ENCODE measurements around the gene FKBP3.
A peak's percentile ranks its signal among the peaks of the same experiment; 100 is the strongest.

FKBP3 gene

DNA sequence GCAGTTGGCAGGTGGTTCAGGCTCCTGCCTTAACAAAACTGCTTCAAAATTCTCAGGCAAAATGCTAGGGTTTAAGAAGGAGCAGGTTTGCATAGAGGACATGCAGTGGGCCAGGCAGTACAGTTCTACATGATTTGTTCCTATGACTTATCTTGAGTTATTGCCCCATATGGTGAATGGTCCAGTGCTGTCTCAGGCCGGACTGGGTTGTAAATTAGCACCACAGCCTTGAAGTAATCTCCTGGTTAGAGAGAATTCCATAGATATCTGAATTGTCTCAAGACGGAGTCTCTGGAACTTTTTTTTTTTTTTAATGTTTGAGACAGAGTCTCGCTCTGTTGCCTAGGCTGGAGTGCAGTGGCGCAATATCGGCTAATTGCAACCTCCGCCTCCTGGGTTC is 62.2 kb downstream of the FKBP3 start:
- H3K4me3 ChIP-seq (ENCODE audit: control insufficient read depth, low read depth, low read length): no peak overlapping the region
- DNase-seq (ENCODE audit: low read depth): no peak
- TF ChIP-seq, protein P1, sequence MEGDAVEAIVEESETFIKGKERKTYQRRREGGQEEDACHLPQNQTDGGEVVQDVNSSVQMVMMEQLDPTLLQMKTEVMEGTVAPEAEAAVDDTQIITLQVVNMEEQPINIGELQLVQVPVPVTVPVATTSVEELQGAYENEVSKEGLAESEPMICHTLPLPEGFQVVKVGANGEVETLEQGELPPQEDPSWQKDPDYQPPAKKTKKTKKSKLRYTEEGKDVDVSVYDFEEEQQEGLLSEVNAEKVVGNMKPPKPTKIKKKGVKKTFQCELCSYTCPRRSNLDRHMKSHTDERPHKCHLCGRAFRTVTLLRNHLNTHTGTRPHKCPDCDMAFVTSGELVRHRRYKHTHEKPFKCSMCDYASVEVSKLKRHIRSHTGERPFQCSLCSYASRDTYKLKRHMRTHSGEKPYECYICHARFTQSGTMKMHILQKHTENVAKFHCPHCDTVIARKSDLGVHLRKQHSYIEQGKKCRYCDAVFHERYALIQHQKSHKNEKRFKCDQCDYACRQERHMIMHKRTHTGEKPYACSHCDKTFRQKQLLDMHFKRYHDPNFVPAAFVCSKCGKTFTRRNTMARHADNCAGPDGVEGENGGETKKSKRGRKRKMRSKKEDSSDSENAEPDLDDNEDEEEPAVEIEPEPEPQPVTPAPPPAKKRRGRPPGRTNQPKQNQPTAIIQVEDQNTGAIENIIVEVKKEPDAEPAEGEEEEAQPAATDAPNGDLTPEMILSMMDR (conservative IDR thresholded peaks at IDR 0.05; ENCODE audit: control insufficient read depth, insufficient read depth, low read depth, low read length): no peak

DNA sequence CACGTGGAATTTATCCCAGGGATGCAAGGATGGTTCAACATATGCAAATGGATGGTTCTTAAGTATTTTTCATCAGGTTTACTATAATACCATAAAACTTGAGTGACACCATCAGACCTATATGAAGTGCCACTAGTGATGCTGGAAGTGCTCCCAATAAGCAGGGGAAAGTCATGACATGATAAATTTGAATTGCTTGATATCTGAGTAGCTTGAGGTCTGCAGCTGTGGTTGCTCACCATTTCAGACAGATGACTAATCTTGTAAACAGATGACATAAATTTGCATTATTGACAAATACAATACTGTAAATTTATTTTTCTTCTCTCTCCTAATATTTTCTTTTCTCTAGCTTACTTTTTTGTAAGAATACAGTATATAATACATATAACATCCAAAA is 64.1 kb downstream of the FKBP3 start:
- no peak overlapping the region for H3K4me3 ChIP-seq (ENCODE audit: control insufficient read depth, low read depth, low read length)
- TF ChIP-seq, protein P1 (conservative IDR thresholded peaks at IDR 0.05; ENCODE audit: control insufficient read depth, insufficient read depth, low read depth, low read length): no peak
- DNase-seq (ENCODE audit: low read depth): peak; percentile 43

DNA sequence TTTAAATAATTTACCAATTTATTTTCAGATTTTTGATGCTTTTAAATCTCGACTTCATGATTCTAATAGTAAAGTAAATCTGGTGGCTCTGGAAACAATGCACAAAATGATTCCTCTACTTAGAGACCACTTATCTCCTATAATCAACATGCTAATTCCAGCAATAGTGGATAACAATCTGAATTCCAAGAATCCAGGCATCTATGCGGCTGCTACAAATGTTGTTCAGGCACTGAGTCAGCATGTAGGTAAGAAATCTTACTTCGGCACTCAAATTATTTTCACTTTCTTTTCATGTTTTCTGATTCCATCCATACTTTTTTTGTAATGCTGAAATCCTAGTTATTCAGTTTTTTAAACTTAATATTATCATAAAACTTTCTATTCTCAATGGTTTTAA is 65.9 kb downstream of the FKBP3 start:
- TF ChIP-seq, protein P1 (conservative IDR thresholded peaks at IDR 0.05; ENCODE audit: control insufficient read depth, insufficient read depth, low read depth, low read length): no peak
- no peak overlapping the region for H3K4me3 ChIP-seq (ENCODE audit: control insufficient read depth, low read depth, low read length)
- no peak for DNase-seq (ENCODE audit: low read depth)

DNA sequence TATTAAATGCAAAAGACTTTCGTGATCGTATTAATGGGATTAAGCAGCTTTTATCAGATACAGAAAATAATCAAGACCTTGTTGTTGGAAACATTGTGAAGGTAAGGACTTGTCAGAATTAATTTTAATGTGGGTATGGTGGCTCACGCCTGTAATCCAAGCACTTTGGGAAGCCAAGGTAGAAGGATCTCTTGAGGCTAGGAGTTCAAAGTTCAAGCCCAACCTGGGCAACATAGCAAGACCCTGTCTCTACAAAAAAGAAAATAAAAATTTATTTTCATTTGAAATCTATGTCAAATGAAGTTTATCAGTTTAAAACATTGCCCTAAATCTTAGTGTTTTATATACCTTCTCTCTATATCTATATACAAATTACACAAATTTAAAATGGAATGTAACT is 67.6 kb downstream of the FKBP3 start:
- TF ChIP-seq, protein P1 (conservative IDR thresholded peaks at IDR 0.05; ENCODE audit: control insufficient read depth, insufficient read depth, low read depth, low read length): no peak
- H3K4me3 ChIP-seq (ENCODE audit: control insufficient read depth, low read depth, low read length): no peak overlapping the region
- DNase-seq (ENCODE audit: low read depth): no peak

DNA sequence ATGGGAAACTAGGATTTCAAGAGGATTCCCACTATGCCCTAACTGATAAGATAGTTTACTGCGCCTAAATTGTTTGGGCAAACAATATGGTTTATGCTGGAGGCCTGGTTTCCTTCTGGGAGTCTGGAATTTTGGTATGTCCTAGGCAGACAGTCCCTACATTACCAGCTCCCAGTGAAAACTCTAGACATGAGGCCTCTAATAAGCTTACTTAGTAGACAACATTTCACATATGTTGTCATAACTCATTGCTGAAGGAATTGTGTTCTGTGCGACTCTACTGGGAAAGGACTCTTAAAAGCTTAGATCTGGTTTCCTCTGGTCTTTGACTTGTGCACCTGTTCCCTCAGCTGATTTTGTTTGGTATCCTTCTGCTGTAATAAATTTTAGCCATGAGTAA is 68.3 kb downstream of the FKBP3 start:
- DNase-seq (ENCODE audit: low read depth): no peak
- H3K4me3 ChIP-seq (ENCODE audit: control insufficient read depth, low read depth, low read length): no peak overlapping the region
- TF ChIP-seq, protein P1 (conservative IDR thresholded peaks at IDR 0.05; ENCODE audit: control insufficient read depth, insufficient read depth, low read depth, low read length): no peak
